Activated B cell treated with CpG ODN at 0.5 μM for 24 hours (primary cell): ENCODE data around the gene PMEPA1. TPM values are rescaled to one million over a fixed set of nuclear protein-coding genes. Genes with fewer than 3 reads are reported as not detected.
A peak's percentile ranks its signal among the peaks of the same experiment; 100 is the strongest.

ENCODE experiments used
- ATAC-seq: fragments of 200-7000 bp; cut with Tn5 transposase; one replicate; pipeline ENCODE4 v1.10.0; 2021; ENCODE audit warnings: low read depth, mild to moderate bottlenecking, moderate library complexity
- CTCF ChIA-PET: fragments of 350-600 bp; sonication (Branson Sonifier 250); formaldehyde crosslinking; loops from one replicate; lab custom pipeline; 2021; ENCODE audit warnings: antibody characterized with exemption; lab: Charles Lee
- POLR2A ChIA-PET: fragments of 350-600 bp; sonication (Branson Sonifier 250); formaldehyde crosslinking; loops from one replicate; lab custom pipeline; 2021; ENCODE audit warnings: antibody characterized with exemption; lab: Charles Lee
- DNase-seq: peaks from one replicate; pipeline ENCODE4 v3.0.0; 2022
- H3K27ac Mint-ChIP-seq: one replicate; pipeline ENCODE4 v1.8.0; 2020; ENCODE audit warnings: mixed read lengths
- H3K27me3 Mint-ChIP-seq: one replicate; pipeline ENCODE4 v1.8.0; 2021; ENCODE audit warnings: mixed read lengths
- H3K36me3 Mint-ChIP-seq: one replicate; pipeline ENCODE4 v1.8.0; 2021; ENCODE audit warnings: low read depth, mixed read lengths
- H3K4me1 Mint-ChIP-seq: one replicate; pipeline ENCODE4 v1.8.0; 2021; ENCODE audit warnings: mixed read lengths
- H3K4me3 Mint-ChIP-seq: one replicate; pipeline ENCODE4 v1.8.0; 2020; ENCODE audit warnings: mild to moderate bottlenecking, mixed read lengths
- H3K9me3 Mint-ChIP-seq: one replicate; pipeline ENCODE4 v1.8.0; 2020; ENCODE audit warnings: mixed read lengths
- intact Hi-C: fragments of 100-400 bp; cut with micrococcal nuclease; formaldehyde crosslinking; loops from one replicate; pipeline ENCODE4 v1.15.1; 2024
- total RNA-seq: library from RNA; stranded (reverse); gene quantifications from 2 replicates; pipeline ENCODE4 v1.2.3, GENCODE V29; 2022
- TF ChIP-seq, protein P1 (sequence below): fragments of 200-600 bp; IDR thresholded peaks from one replicate; pipeline ENCODE4 v1.8.0; 2022; ENCODE audit warnings: antibody characterized with exemption, mild to moderate bottlenecking

PMEPA1 gene
- total RNA-seq, 1 donor from 2014 or later: 34.8 TPM

GRCh38 chr20:57686931-57687652 lies 22.7 kb downstream of the PMEPA1 start:
- H3K4me1 Mint-ChIP-seq: peaks cover 95% of the 10 kb centered on the region
- peak; percentile 53 for ATAC-seq

DNA sequence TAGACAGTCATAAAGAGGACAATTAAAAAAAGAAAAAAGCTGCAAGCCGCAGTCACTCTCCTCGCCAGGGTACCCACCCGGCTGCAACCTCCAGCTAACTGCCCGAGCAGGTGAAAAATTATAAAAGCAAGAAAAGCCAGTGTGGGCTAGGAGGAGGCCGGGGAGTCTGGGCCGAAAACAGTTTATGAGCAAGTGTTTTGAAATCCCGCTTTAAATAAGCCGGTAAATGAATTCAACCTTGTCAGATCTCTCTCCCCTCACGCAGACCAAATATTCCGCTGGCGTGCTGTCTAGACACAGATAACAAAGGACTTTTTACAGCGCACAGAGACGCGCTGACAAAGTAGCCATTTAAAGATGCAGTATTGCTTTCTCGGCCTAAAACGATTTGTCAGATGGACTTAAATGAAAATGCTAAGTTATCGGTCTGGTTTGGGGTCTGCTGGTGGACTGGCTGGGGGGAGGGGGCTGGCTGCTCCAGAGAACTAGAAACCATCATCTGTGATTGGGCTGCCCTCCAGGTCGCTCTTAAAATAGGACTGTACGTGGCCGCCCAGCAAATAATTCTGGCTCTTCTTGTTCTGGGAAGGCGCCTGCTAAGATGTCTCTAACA lies 24.6 kb downstream of the PMEPA1 start:
- Mint-ChIP-seq H3K27ac (peak overlapping the region; percentile 30), H3K9me3 (no peaks in the 10 kb centered on the region), H3K4me3 (no peak overlapping the region), H3K27me3 (no peaks in the 10 kb centered on the region), H3K36me3 (peaks cover 6% of the 10 kb centered on the region), H3K4me1 (peaks cover 97% of the 10 kb centered on the region)
- ChIA-PET CTCF (no interaction called here), POLR2A (interaction anchor here (0.9 to 6.8 kb wide), 5 partner anchors 8 to 66 kb away, joined by 4 to 154 read pairs (median 17); partner anchors contain the start of genes PMEPA1 and ZBP1)
- TF ChIP-seq, protein P1, sequence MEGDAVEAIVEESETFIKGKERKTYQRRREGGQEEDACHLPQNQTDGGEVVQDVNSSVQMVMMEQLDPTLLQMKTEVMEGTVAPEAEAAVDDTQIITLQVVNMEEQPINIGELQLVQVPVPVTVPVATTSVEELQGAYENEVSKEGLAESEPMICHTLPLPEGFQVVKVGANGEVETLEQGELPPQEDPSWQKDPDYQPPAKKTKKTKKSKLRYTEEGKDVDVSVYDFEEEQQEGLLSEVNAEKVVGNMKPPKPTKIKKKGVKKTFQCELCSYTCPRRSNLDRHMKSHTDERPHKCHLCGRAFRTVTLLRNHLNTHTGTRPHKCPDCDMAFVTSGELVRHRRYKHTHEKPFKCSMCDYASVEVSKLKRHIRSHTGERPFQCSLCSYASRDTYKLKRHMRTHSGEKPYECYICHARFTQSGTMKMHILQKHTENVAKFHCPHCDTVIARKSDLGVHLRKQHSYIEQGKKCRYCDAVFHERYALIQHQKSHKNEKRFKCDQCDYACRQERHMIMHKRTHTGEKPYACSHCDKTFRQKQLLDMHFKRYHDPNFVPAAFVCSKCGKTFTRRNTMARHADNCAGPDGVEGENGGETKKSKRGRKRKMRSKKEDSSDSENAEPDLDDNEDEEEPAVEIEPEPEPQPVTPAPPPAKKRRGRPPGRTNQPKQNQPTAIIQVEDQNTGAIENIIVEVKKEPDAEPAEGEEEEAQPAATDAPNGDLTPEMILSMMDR: no peak
- ATAC-seq (no peak), DNase-seq (no peak)
- intact Hi-C loops: no loop called here

More at GRCh38 chr20:57686931-57687652, 22.7 kb downstream of the PMEPA1 start:
- POLR2A ChIA-PET: interaction anchor here (1.2 to 4.2 kb wide), 6 partner anchors 12 to 68 kb away, joined by 3 to 24 read pairs (median 4); partner anchors contain the start of genes PMEPA1 and ZBP1
- DNase-seq: no peak
- CTCF ChIA-PET: interaction anchor here (1.5 kb wide), 1 partner anchor 15 kb away, joined by 4 read pairs; no protein-coding TSS in a partner anchor
- Mint-ChIP-seq H3K4me3 (peak overlapping the region; percentile 45), H3K27me3 (no peaks in the 10 kb centered on the region), H3K9me3 (no peaks in the 10 kb centered on the region), H3K36me3 (peaks cover 8% of the 10 kb centered on the region), H3K27ac (peak overlapping the region; percentile 57)
- intact Hi-C loops: loop anchor here (1.0 kb wide), 2 partner anchors 11 to 23 kb away; partner anchors contain the start of gene PMEPA1
- TF ChIP-seq, protein P1: no peak

- Mint-ChIP-seq H3K36me3 (peaks cover 6% of the 10 kb centered on the region), H3K27ac (no peak overlapping the region), H3K27me3 (no peaks in the 10 kb centered on the region), H3K4me1 (peaks cover 100% of the 10 kb centered on the region), H3K4me3 (peak overlapping the region; percentile 7), H3K9me3 (no peaks in the 10 kb centered on the region)
- ATAC-seq (no peak), DNase-seq (no peak)
- ChIA-PET CTCF (no interaction called here), POLR2A (interaction anchor here (0.9 to 6.8 kb wide), 4 partner anchors 9 to 65 kb away, joined by 6 to 154 read pairs (median 72); partner anchors contain the start of genes PMEPA1 and ZBP1)
- intact Hi-C loops: no loop called here
- TF ChIP-seq, protein P1: no peak
Observed at GRCh38 chr20:57684808-57685140, 25.0 kb downstream of the PMEPA1 start.

DNA sequence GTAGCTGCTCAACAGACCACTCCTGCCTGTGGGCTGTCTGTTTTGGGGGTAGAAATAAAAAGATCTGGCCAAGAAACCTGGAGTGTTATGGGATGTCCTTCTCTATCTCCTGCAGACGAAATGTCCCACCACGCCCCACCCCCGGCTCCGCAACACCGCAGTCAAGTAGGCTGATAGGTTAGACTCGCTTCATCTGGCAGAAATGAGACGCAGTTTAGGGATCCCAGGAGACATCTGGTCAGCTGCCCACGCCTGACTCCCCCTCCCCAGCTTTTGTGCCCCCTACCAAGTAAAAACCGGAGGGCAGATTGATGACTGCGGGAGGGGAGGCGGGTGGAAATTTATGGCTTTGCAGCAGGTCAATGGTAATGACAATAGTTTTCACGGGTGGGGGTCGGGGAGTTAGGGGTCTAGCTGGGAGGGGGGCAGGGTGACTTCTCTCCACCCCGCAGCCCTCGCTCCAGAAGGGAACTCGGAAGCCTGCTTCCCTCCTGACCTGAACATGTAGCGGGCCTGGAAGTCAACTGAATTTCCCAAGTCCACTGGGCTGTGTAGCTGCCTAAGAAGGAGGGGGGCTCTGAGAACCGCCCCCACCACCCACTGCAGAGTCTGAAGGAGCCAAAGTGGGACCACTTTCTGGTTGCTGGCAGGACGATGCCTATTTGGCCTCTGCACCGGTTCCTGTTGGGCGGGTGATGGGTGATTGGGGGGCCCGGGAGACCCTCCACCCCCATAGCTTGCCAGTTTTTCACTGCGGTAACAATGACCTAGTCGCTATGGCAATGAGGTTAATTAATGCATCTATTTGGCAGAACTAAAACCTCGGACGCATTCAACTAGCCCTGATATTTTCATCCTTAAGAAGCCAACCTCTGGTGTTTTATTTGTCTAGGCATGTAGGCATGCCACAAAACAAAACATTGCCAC lies 25.7 kb downstream of the PMEPA1 start:
- POLR2A ChIA-PET: interaction anchor here (0.8 to 6.8 kb wide), 6 partner anchors 9 to 65 kb away, joined by 3 to 189 read pairs (median 72); partner anchors contain the start of genes PMEPA1 and ZBP1
- peak overlapping the region; percentile 46 for H3K4me3 Mint-ChIP-seq
- peaks cover 6% of the 10 kb centered on the region for H3K36me3 Mint-ChIP-seq
- H3K9me3 Mint-ChIP-seq: no peaks in the 10 kb centered on the region
- H3K27me3 Mint-ChIP-seq: no peaks in the 10 kb centered on the region
- TF ChIP-seq, protein P1: no peak
- peak overlapping the region; percentile 94 for H3K27ac Mint-ChIP-seq
- intact Hi-C loops: no loop called here
- no peak for ATAC-seq
- DNase-seq: no peak
- CTCF ChIA-PET: interaction anchor here (4.5 kb wide), 1 partner anchor 25 kb away, joined by 48 read pairs; the partner anchor contains the start of gene PMEPA1
- H3K4me1 Mint-ChIP-seq: peaks cover 100% of the 10 kb centered on the region
